HCT116 (cell line): Measurements from ENCODE around the gene TSPAN31.

Experiments
- POLR2A ChIP-seq: IDR thresholded peaks from 2 replicates; pipeline ENCODE4 v1.7.0; 2011; ENCODE audit warnings: borderline replicate concordance; ENCODE audit not compliant: insufficient read depth, insufficient read length; ENCODE audit errors: extremely low read depth
- TF ChIP-seq, protein P1 (sequence below), 3 experiments: fragments of 200-600 bp in 1 of 3; sonication (generic) in 1 of 3; IDR thresholded peaks in 2 of 3; conservative IDR thresholded peaks in 1 of 3; 2 replicates each; pipeline ENCODE4 v1.5.1; 2012 to 2017; ENCODE audit warnings: low read depth in 2 of 3, low read length in 2 of 3, antibody characterized with exemption in 1 of 3, borderline replicate concordance in 1 of 3, control low read depth in 1 of 3, mild to moderate bottlenecking in 1 of 3, mixed read lengths in 1 of 3, mixed run types in 1 of 3, moderate library complexity in 1 of 3; ENCODE audit not compliant: insufficient read depth in 1 of 3

DNA sequence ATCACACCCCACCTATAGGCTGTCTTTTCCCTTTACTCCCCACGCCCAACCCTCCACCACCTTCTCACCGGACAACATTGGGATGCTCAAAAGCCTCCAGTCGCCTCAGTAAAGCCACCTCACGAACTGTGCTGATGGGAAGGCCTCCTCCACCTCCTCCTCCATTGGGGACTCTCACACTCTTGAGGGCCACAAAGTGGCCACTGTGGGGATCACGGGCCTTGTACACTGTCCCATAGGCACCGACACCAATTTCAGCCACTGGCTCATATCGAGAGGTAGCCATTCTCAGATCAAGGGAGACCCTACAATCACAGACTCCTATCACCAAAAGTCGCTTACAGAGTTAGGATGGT, 6.6 kb downstream of the TSPAN31 start:
- no peak for TF ChIP-seq POLR2A
- TF ChIP-seq, protein P1, sequence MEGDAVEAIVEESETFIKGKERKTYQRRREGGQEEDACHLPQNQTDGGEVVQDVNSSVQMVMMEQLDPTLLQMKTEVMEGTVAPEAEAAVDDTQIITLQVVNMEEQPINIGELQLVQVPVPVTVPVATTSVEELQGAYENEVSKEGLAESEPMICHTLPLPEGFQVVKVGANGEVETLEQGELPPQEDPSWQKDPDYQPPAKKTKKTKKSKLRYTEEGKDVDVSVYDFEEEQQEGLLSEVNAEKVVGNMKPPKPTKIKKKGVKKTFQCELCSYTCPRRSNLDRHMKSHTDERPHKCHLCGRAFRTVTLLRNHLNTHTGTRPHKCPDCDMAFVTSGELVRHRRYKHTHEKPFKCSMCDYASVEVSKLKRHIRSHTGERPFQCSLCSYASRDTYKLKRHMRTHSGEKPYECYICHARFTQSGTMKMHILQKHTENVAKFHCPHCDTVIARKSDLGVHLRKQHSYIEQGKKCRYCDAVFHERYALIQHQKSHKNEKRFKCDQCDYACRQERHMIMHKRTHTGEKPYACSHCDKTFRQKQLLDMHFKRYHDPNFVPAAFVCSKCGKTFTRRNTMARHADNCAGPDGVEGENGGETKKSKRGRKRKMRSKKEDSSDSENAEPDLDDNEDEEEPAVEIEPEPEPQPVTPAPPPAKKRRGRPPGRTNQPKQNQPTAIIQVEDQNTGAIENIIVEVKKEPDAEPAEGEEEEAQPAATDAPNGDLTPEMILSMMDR (IDR thresholded peaks at IDR 0.05 in 2 of 3, conservative IDR thresholded peaks at IDR 0.05 in 1 of 3; ENCODE audit: borderline replicate concordance in 1 of 3, insufficient read depth in 1 of 3, low read depth in 2 of 3, low read length in 2 of 3) = no peak
